Subcutaneous adipose tissue (tissue), 4 donors: ENCODE data around the gene PSTPIP1. TPM values are rescaled to one million over a fixed set of nuclear protein-coding genes. Genes with fewer than 3 reads are reported as not detected.

Experiments used
- CTCF ChIP-seq: fragments of 450-650 bp; IDR thresholded peaks from one replicate; pipeline ENCODE4 v1.5.1; 2016; ENCODE audit warnings: low read depth, mild to moderate bottlenecking, control low read depth, antibody characterized with exemption, moderate library complexity
- total RNA-seq, 4 donors: library from RNA; depleted of rRNA; stranded (reverse); fragments of >200 nt; gene quantifications; one replicate each; pipeline ENCODE4 v1.1.0, GENCODE V29; 2016

The PSTPIP1 gene
- total RNA-seq, 4 donors from 2014 or later = 6.7 to 37.7 (median 26.7) TPM

- no peak for TF ChIP-seq CTCF
Measured at GRCh38 chr15:77031376-77032050, 36.6 kb downstream of the PSTPIP1 start.

GRCh38 chr15:77032052-77032646, 37.2 kb downstream of the PSTPIP1 start:
- TF ChIP-seq CTCF = no peak

- no peak for TF ChIP-seq CTCF
Measured at GRCh38 chr15:77032647-77033416, 37.9 kb downstream of the PSTPIP1 start.

GRCh38 chr15:77033417-77033728, 38.4 kb downstream of the PSTPIP1 start:
- TF ChIP-seq CTCF = no peak

- TF ChIP-seq CTCF = no peak
Measured at GRCh38 chr15:77033729-77034671, 39.1 kb downstream of the PSTPIP1 start.

- no peak for TF ChIP-seq CTCF
Measured at GRCh38 chr15:77034695-77035489, 40.0 kb downstream of the PSTPIP1 start.
